ENCODE results near the gene PDE4D. TPM values are rescaled to one million over a fixed set of nuclear protein-coding genes. Genes with fewer than 3 reads are reported as not detected.

PDE4D gene
- total and polyA plus RNA-seq, 2 donors (not counting 3 experiments of a cell fraction or from before 2014, with no cell fraction given), result 34.5 to 51.2 TPM

DNA sequence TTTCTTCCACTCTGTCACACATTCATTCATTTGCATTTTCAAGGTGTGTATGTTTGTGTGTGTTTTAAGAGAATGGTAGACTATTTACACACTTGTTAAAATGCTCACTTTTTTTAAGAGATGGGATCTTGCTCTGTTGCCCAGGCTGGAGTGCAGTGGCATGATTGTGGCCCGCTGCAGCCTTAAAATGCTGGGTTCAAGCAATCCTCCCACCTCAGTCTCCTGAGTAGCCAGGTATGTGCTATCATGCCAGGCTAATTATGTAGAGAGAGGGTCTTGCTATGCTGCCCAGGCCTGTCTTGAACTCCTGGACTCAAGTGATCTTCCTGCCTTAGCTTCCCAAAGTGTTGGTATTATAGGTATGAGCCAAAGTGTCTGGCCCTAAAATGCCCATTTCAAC, 173.5 kb downstream of the PDE4D start:
- Histone ChIP-seq H3K9me3 (replicated peaks; ENCODE audit: control insufficient read depth, insufficient read depth, low read length) (no peaks in the 10 kb centered on the region), H3K4me2 (ENCODE audit: insufficient read depth, low read length) (no peak overlapping the region), H2AFZ (ENCODE audit: low read depth, low read length) (no peak overlapping the region), H4K20me1 (replicated peaks; ENCODE audit: control insufficient read depth, extremely low read depth, insufficient read depth, low read length) (peaks cover 2% of the 10 kb centered on the region), H3K9ac (replicated peaks; ENCODE audit: extremely low read depth, insufficient read depth, low read length) (no peak overlapping the region), H3K4me1 (ENCODE audit: control insufficient read depth, extremely low read depth, insufficient read depth, low read length) (peaks cover 17% of the 10 kb centered on the region), H3K79me2 (ENCODE audit: control insufficient read depth, insufficient read depth, low read length) (no peaks in the 10 kb centered on the region), H3K27me3 (ENCODE audit: control insufficient read depth in 2 of 2, insufficient read depth in 2 of 2, low read length in 2 of 2) (no peaks in the 10 kb centered on the region), H3K27ac (ENCODE audit: insufficient read depth, low read depth, low read length) (no peak overlapping the region), H3K36me3 (ENCODE audit: control insufficient read depth in 2 of 2, extremely low read depth in 1 of 2, insufficient read depth in 2 of 2, low read length in 2 of 2) (no peaks in the 10 kb centered on the region), H3K4me3 (replicated peaks in 1 of 3; ENCODE audit: insufficient read depth in 1 of 3, low read depth in 1 of 3, low read length in 3 of 3) (no peak overlapping the region), H3K9me1 (replicated peaks; ENCODE audit: control insufficient read depth, extremely low read depth, insufficient read depth, low read length) (no peaks in the 10 kb centered on the region)
- no peak for DNase-seq (ENCODE audit: low read depth, low spot score)
- no TSS peak for BruUV-seq (replicated peaks)
- FAIRE-seq, result no peak
- intact Hi-C loops (cut with micrococcal nuclease), result no loop called here
- ChIA-PET POLR2A (no interaction called here), CTCF (no interaction called here)
- TF ChIP-seq POLR2AphosphoS5 (IDR thresholded peaks at IDR 0.05; ENCODE audit: insufficient read depth, low read depth, low read length) (no peak), EZH2 (IDR thresholded peaks at IDR 0.05; ENCODE audit: borderline replicate concordance, low read depth, low read length, severe bottlenecking) (no peak)
- TF ChIP-seq, protein P1, sequence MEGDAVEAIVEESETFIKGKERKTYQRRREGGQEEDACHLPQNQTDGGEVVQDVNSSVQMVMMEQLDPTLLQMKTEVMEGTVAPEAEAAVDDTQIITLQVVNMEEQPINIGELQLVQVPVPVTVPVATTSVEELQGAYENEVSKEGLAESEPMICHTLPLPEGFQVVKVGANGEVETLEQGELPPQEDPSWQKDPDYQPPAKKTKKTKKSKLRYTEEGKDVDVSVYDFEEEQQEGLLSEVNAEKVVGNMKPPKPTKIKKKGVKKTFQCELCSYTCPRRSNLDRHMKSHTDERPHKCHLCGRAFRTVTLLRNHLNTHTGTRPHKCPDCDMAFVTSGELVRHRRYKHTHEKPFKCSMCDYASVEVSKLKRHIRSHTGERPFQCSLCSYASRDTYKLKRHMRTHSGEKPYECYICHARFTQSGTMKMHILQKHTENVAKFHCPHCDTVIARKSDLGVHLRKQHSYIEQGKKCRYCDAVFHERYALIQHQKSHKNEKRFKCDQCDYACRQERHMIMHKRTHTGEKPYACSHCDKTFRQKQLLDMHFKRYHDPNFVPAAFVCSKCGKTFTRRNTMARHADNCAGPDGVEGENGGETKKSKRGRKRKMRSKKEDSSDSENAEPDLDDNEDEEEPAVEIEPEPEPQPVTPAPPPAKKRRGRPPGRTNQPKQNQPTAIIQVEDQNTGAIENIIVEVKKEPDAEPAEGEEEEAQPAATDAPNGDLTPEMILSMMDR (IDR thresholded peaks at IDR 0.05; ENCODE audit: extremely low read depth in 1 of 2, insufficient read depth in 1 of 2, low read depth in 1 of 2, low read length in 2 of 2), result no peak
- dilution Hi-C loops (cut with MboI; ENCODE audit: extremely low pct_ligation_motif_present, low sequenced_read_pairs), result no loop called here

DNA sequence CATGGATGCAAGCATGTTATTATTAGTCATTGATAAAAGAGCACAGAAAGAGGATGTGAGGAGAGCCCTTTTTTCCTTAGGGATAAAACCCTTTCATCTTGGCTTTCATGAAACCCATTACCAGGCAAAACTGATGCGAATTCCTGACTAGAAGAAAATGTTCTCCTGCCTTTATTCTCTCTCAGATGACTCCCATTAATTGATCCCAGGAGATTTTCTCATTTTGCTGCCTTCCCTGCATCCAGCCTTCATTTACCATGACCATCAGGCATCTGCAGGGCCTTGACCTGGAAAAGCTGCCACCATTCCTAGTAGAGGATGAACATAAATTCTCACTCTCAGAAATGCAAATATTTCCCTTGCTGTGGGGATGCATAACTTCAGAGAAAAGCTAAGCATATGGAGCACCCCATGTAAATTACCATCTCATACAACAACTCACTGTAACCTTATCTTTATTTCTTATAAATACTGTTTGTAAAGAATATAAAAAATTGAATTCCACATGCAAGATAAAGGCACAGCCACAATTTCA, 176.5 kb downstream of the PDE4D start:
- TF ChIP-seq POLR2A (IDR thresholded peaks at IDR 0.05; ENCODE audit: low read depth, low read length), result no peak
- no peak for TF ChIP-seq MYC (IDR thresholded peaks at IDR 0.05; ENCODE audit: low read depth, low read length)
- no peak for TF ChIP-seq JUN (IDR thresholded peaks at IDR 0.05; ENCODE audit: borderline replicate concordance, insufficient read depth, insufficient read length, low read depth)
- TF ChIP-seq EZH2 (IDR thresholded peaks at IDR 0.05; ENCODE audit: borderline replicate concordance, low read depth, low read length, severe bottlenecking), result no peak
- TF ChIP-seq POLR2AphosphoS5 (IDR thresholded peaks at IDR 0.05; ENCODE audit: insufficient read depth, low read depth, low read length), result no peak
- TF ChIP-seq, protein P1 (IDR thresholded peaks at IDR 0.05; ENCODE audit: extremely low read depth in 1 of 2, insufficient read depth in 1 of 2, low read depth in 1 of 2, low read length in 2 of 2), result no peak
- TF ChIP-seq, protein P2, sequence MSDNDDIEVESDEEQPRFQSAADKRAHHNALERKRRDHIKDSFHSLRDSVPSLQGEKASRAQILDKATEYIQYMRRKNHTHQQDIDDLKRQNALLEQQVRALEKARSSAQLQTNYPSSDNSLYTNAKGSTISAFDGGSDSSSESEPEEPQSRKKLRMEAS (IDR thresholded peaks at IDR 0.05; ENCODE audit: insufficient read depth, insufficient read length), result no peak
- TF ChIP-seq GATA2 (IDR thresholded peaks at IDR 0.05; ENCODE audit: insufficient read depth, insufficient read length, low read depth, low read length), result no peak
- TF ChIP-seq FOS (IDR thresholded peaks at IDR 0.05; ENCODE audit: borderline replicate concordance, insufficient read depth, low read length), result no peak
- CTCF ChIA-PET, result interaction anchor here (0.9 to 1.6 kb wide), 2 partner anchors 9 to 211 kb away, joined by 3 to 5 read pairs; no protein-coding TSS in a partner anchor
- POLR2A ChIA-PET, result no interaction called here
- H3K27ac ChIP-seq (ENCODE audit: insufficient read depth, low read depth, low read length), result no peak overlapping the region
- no peak for DNase-seq (ENCODE audit: low read depth, low spot score)
- H4K20me1 ChIP-seq (replicated peaks; ENCODE audit: control insufficient read depth, extremely low read depth, insufficient read depth, low read length), result no peaks in the 10 kb centered on the region
- no peak overlapping the region for H3K4me3 ChIP-seq (replicated peaks in 1 of 3; ENCODE audit: insufficient read depth in 1 of 3, low read depth in 1 of 3, low read length in 3 of 3)
- dilution Hi-C loops (cut with MboI; ENCODE audit: extremely low pct_ligation_motif_present, low sequenced_read_pairs) (no loop called here), intact Hi-C loops (cut with micrococcal nuclease) (no loop called here)
- no peaks in the 10 kb centered on the region for H3K9me3 ChIP-seq (replicated peaks; ENCODE audit: control insufficient read depth, insufficient read depth, low read length)
- H3K27me3 ChIP-seq (ENCODE audit: control insufficient read depth in 2 of 2, insufficient read depth in 2 of 2, low read length in 2 of 2), result no peaks in the 10 kb centered on the region
- H3K9me1 ChIP-seq (replicated peaks; ENCODE audit: control insufficient read depth, extremely low read depth, insufficient read depth, low read length), result no peaks in the 10 kb centered on the region
- no peaks in the 10 kb centered on the region for H3K4me1 ChIP-seq (ENCODE audit: control insufficient read depth, extremely low read depth, insufficient read depth, low read length)
- H3K36me3 ChIP-seq (ENCODE audit: control insufficient read depth in 2 of 2, extremely low read depth in 1 of 2, insufficient read depth in 2 of 2, low read length in 2 of 2), result no peaks in the 10 kb centered on the region
- H3K9ac ChIP-seq (replicated peaks; ENCODE audit: extremely low read depth, insufficient read depth, low read length), result no peak overlapping the region
- H3K4me2 ChIP-seq (ENCODE audit: insufficient read depth, low read length), result no peak overlapping the region
- H3K79me2 ChIP-seq (ENCODE audit: control insufficient read depth, insufficient read depth, low read length), result no peaks in the 10 kb centered on the region
- no TSS peak for BruUV-seq (replicated peaks)
- no peak overlapping the region for H2AFZ ChIP-seq (ENCODE audit: low read depth, low read length)
- FAIRE-seq, result no peak

Measured in endothelial cell of umbilical vein (primary cell).